ENCODE results near the gene ABHD16A. TPM values are rescaled to one million over a fixed set of nuclear protein-coding genes. Genes with fewer than 3 reads are reported as not detected.

ABHD16A gene
- total and polyA plus RNA-seq, 2 donors (not counting 3 experiments of a cell fraction or from before 2014, with no cell fraction given): 48.9 to 60.3 TPM

GRCh38 chr6:31708224-31708623 is 5.1 kb upstream of the ABHD16A start:
- Histone ChIP-seq H3K4me2 (ENCODE audit: insufficient read depth, low read length) (no peak overlapping the region), H3K9ac (replicated peaks; ENCODE audit: extremely low read depth, insufficient read depth, low read length) (no peak overlapping the region), H2AFZ (ENCODE audit: low read depth, low read length) (no peak overlapping the region), H3K4me1 (ENCODE audit: control insufficient read depth, extremely low read depth, insufficient read depth, low read length) (peaks cover 8% of the 10 kb centered on the region), H4K20me1 (replicated peaks; ENCODE audit: control insufficient read depth, extremely low read depth, insufficient read depth, low read length) (no peaks in the 10 kb centered on the region), H3K36me3 (ENCODE audit: control insufficient read depth in 2 of 2, extremely low read depth in 1 of 2, insufficient read depth in 2 of 2, low read length in 2 of 2) (no peaks in the 10 kb centered on the region), H3K27ac (ENCODE audit: insufficient read depth, low read depth, low read length) (no peak overlapping the region), H3K79me2 (ENCODE audit: control insufficient read depth, insufficient read depth, low read length) (no peaks in the 10 kb centered on the region), H3K9me1 (replicated peaks; ENCODE audit: control insufficient read depth, extremely low read depth, insufficient read depth, low read length) (no peaks in the 10 kb centered on the region), H3K4me3 (replicated peaks in 1 of 3; ENCODE audit: insufficient read depth in 1 of 3, low read depth in 1 of 3, low read length in 3 of 3) (no peak overlapping the region), H3K9me3 (replicated peaks; ENCODE audit: control insufficient read depth, insufficient read depth, low read length) (no peaks in the 10 kb centered on the region), H3K27me3 (ENCODE audit: control insufficient read depth in 2 of 2, insufficient read depth in 2 of 2, low read length in 2 of 2) (no peaks in the 10 kb centered on the region)
- no peak for FAIRE-seq
- intact Hi-C loops (cut with micrococcal nuclease): no loop called here
- CTCF ChIA-PET: no interaction called here
- POLR2A ChIA-PET: no interaction called here
- no peak for DNase-seq (ENCODE audit: low read depth, low spot score)
- no TSS peak for BruUV-seq (replicated peaks)
- TF ChIP-seq CTCF (IDR thresholded peaks at IDR 0.05; ENCODE audit: extremely low read depth in 1 of 2, insufficient read depth in 1 of 2, low read depth in 1 of 2, low read length in 2 of 2) (no peak), FOS (IDR thresholded peaks at IDR 0.05; ENCODE audit: borderline replicate concordance, insufficient read depth, low read length) (no peak), EZH2 (IDR thresholded peaks at IDR 0.05; ENCODE audit: borderline replicate concordance, low read depth, low read length, severe bottlenecking) (no peak), POLR2AphosphoS5 (IDR thresholded peaks at IDR 0.05; ENCODE audit: insufficient read depth, low read depth, low read length) (no peak), MAX (IDR thresholded peaks at IDR 0.05; ENCODE audit: insufficient read depth, insufficient read length) (no peak), POLR2A (IDR thresholded peaks at IDR 0.05; ENCODE audit: low read depth, low read length) (no peak), JUN (IDR thresholded peaks at IDR 0.05; ENCODE audit: borderline replicate concordance, insufficient read depth, insufficient read length, low read depth) (no peak), MYC (IDR thresholded peaks at IDR 0.05; ENCODE audit: low read depth, low read length) (no peak), GATA2 (IDR thresholded peaks at IDR 0.05; ENCODE audit: insufficient read depth, insufficient read length, low read depth, low read length) (no peak)
- dilution Hi-C loops (cut with MboI; ENCODE audit: extremely low pct_ligation_motif_present, low sequenced_read_pairs): no loop called here
